CD4-positive, alpha-beta T cell treated with Interleukin-21 for 1 hour (primary cell): ENCODE data around the gene SPOP.

Experiments used
- DNase-seq: peaks from one replicate; pipeline ENCODE4 v3.0.0-alpha.2; 2020

The SPOP gene

DNA sequence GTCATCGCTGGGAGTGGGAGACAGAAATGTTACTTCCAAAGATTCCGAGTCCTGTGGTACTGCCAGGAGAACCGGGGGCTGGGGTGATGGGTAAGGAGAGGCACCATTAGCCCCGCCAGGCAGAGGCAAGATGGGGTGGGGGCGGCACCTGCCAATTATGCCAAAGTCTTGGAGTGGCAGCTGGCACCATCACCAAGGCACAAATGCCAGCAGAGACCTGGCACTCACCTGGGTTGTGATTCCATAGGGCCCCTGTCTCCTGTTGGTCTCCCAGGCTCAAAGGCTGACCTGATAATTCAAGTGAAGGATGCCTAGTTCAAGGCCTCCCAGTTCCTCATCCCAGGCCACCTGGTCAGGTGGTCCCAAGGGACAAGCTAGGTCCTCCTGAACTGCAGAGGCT is 94.7 kb downstream of the SPOP start:
- no peak for DNase-seq

DNA sequence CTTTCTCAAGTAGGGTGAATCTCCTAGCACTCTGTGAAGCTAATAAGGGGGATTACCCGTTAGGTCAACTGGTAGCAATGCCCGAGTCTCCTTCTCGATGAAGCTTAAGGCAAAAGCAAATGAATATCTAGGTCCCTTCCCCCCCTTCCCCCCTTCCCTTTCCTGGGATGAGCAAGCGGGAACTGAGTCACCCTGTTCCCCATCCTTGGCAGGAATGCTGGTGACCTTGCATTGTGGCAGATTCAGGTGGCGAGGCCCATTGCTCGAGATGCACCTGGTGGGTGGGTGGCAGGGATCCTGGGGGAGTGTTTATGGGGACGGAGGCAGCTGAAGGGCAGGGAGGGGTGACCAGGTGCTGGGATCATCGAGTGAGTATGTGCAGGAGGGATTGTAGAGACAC is 95.1 kb downstream of the SPOP start:
- DNase-seq, result no peak

GRCh38 chr17:49582055-49582722 is 95.7 kb downstream of the SPOP start:
- no peak for DNase-seq

GRCh38 chr17:49581648-49581998 is 96.3 kb downstream of the SPOP start:
- DNase-seq, result no peak

GRCh38 chr17:49580981-49581647 is 96.8 kb downstream of the SPOP start:
- DNase-seq, result no peak

DNA sequence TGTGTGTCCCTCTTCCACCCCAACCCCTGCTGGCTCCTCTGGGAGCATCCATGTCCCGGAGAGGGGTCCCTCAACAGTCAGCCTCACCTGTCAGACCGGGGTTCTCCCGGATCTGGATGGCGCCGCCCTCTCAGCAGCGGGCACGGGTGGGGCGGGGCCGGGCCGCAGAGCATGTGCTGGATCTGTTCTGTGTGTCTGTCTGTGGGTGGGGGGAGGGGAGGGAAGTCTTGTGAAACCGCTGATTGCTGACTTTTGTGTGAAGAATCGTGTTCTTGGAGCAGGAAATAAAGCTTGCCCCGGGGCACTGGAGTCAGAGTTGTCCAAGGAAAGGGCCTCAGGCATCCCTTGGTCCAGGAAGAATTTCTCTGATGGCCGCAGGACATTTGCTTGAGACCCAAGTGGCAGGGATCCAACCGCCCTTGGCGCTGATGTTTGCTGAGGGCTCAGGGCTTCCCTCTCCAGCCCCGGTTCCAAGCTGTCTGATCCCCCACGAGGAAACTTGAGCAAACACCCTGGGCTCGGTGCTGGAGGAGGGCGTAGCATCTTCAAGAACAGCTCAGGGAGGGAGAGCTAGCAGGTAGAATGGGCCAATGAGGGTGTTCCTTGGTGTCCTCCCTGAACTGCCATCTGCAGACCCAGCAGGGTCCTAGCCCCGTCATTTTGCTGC is 97.7 kb downstream of the SPOP start:
- no peak for DNase-seq

DNA sequence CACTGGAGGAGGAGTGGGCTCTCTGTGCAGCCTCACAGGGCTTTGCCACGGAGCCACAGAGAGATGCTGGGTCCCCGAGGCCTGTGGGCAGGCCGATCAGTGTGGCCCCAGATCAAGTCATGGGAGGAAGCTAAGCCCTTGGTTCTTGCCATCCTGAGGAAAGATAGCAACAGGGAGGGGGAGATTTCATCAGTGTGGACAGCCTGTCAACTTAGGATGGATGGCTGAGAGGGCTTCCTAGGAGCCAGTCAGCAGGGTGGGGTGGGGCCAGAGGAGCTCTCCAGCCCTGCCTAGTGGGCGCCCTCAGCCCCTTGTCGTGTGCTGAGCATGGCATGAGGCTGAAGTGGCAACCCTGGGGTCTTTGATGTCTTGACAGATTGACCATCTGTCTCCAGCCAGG is 98.4 kb downstream of the SPOP start:
- DNase-seq, result no peak

- DNase-seq, result no peak
Measured at GRCh38 chr17:49578952-49579500, 98.9 kb downstream of the SPOP start.

DNA sequence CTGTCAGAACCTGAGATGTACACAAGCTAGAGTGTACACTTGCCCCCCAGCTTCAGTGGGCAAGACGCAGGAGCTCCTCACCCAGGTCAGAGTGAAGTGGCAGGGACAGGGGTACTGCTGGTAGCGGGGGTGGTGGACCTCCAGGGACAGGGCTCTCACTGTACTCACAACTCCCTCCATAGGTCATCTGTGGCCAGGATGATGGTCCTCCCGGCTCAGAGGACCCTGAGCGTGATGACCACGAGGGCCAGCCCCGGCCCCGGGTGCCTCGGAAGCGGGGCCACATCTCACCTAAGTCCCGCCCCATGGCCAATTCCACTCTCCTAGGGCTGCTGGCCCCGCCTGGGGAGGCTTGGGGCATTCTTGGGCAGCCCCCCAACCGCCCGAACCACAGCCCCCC is 99.5 kb downstream of the SPOP start:
- no peak for DNase-seq

- DNase-seq, result no peak
Measured at GRCh38 chr17:49577963-49578362, 99.9 kb downstream of the SPOP start.

- DNase-seq, result no peak
Measured at GRCh38 chr17:49577650-49577934, 100.3 kb downstream of the SPOP start.

- DNase-seq, result no peak
Measured at GRCh38 chr17:49576917-49577649, 100.8 kb downstream of the SPOP start.

DNA sequence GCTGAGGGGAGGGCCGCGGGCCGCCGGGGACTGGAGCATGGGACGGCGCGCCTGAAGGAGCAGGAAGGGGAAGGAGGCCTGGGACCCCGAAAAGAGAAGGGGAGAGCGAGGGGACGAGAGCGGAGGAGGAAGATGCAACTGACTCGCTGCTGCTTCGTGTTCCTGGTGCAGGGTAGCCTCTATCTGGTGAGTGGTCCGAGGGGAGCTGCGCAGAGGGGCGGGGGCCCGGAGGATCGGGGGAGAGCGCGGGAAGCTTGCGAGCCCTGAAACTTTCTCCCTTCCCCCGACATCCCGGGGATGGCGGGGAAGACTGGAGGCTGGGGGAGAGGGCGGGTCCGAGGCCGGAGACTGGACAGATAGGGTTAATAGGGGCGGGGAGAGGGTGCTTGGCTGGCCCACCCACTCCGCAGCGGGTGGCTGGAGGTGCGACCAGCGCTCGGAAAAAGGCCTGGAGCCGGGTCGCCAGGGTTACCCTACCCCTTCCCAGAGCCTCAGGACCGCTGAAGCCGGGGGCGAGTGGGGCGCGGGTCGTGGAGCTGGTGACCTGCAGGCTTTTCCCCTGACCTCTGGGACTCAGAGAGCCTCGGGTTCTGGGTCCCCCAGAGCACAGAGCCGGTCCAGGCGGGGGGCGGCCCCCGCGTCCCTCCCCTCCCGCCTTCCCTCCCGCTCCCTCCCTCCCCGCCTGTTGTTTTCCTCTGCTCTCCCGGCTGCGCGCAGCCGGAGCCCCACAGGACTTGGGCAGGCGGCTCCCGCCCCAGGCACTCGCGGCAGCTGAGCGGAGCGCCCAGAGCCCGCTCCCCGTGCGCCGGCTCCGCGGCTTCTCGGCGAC is 101.6 kb downstream of the SPOP start:
- no peak for DNase-seq

DNA sequence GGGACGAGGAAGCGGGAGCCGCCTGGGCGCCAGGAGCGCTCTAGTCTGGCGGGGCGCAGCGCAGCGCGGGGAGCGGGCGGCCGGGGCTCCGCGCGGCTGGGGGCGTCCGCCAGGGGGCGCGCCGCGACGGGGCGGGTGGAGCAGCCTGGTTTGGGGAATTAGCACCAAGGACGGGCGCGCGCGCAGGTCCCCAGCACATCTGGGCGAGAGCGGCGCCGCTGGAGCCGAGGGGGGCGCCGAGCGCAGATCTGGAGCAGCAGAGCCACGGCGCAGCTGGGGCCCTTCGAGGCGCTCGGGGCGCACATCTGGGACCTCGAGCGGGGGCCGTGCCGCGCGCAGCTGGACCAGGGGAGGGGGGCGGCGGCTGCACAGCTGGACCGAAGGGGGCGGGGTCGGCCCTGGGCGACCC is 102.2 kb downstream of the SPOP start, which contains the start of gene NXPH3:
Gene NXPH3 (plus strand): TSS at position 193 of the 409 bp plus-strand sequence. CDS start 349 bp downstream, outside the sequence.
- DNase-seq, result peak; percentile 66

DNA sequence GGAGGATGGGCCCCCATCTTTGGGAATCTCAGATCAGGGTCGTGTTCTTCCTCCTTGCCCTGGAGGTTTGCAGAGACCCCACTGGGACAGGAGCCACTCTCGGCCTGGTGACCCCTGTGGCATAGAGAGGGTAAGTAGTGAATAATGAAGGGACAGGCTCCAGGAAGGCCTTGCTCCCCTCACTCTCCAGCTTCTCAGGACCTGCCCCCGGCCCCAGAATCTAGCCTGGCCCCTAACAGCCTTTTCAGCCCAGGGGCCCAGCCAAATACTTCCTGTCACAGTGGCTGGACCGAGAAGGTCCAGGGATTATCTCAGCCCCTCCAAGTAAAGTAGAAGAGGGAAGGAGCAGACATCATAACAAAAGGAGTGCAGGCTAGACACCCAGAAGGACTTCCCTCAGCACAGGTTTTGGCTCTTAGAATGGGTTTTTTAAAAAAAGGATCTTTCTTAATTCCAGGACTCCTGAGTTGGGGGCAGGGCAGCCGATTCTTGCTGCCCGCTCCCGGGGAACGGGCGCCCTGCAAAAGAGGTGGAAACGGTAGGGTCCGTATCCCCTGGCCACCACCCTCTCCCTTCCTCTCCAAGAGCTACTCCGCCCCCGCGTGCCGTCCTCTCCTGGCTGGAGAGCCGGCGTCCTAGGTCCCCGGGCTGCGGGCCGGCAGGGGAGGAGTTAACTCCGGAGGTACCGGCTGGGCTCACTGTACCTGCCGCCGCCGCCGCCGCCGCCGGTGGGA is 102.8 kb downstream of the SPOP start:
- no peak for DNase-seq

GRCh38 chr17:49574323-49574781 is 103.5 kb downstream of the SPOP start:
- DNase-seq, result no peak

DNA sequence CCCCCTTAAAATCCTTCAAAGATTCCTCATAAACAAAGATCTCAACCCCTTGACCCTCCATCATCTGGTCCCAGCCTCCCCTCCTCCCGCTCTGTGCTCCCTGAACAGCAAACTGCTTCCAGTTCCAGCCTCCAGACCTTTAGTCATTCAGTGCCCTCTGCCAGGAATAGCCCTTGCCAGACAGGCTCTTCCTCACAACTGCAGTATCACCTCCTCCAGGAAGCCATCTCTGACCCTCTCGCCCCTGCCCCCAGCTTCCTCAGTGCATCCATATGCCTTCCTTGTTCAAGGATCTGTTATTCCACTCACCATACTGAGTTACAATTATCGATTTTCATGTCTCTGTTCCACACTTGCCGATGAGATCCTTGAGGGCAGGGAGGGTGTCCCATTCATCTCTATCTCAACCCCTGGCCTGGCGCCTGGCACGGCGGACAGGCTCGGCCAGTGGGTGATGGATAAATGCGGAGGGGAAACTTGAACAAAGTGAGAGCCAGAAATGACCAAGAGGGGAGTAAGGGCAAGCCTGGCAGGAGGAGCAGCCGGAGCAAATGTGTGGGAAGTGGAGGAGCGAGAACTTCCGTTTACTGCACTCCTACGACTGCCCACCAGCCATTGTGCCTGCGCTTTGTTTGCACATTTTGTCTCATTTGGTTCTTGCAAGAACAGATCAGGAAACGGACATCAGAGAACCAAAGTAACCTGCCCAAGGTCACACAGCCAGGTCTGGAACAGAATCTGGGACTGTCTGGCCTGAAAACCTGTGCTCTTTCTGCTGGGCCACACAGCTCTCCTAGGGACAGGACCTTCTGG is 104.2 kb downstream of the SPOP start:
- DNase-seq, result no peak

- no peak for DNase-seq
Measured at GRCh38 chr17:49572806-49573420, 105.0 kb downstream of the SPOP start.

DNA sequence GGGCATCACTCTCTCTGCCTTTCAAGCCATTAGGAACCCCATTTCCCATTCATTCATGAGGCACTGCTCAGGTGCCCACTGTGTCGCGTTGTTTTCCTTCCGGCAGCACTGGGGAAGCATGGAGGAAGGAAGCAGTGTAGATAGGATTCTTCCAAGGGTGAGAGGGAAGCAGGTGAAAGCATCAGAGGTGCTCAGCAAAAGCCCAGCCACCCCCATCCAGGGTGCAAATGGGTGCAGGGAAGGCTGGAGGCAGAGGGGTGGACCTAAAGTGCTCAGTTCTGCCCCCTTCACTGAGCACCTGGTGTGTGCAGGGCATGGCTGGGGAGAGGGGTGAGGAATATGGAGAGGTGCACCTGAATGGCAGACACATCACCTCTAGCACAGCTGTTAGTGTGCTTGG is 105.7 kb downstream of the SPOP start:
- DNase-seq, result no peak

DNA sequence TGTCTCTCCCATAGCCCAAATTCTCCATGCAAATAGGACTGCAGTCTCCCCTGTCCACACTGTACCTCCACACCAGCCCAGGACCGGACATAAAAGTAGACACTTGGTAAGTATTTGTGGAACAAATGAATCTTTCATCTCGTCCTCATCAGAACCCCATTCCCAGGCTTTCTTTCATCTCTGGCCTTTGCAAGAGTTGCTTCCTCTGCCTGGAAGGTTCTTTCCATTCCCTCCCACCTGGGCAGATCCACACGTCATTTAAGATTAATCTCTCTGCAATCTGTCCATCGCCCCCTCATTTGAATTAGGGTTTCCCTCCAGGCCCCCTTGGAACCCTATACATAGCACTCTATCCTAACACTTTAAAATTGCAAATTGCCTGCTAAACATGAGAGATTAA is 106.1 kb downstream of the SPOP start:
- no peak for DNase-seq
